GM12878 (cell line): Measurements from ENCODE around the gene TBC1D3I. TPM values are rescaled to one million over a fixed set of nuclear protein-coding genes. Genes with fewer than 3 reads are reported as not detected.
"Not testable (repeated sequence)": the region's sequence is repeated elsewhere in the genome, so short reads cannot be mapped to it uniquely, and the experiment has no call there.

Experiments
- ATAC-seq: fragments of 200-7000 bp; cut with Tn5 transposase; 3 replicates; pipeline ENCODE4 v1.9.1; 2020; ENCODE audit warnings: mild to moderate bottlenecking, moderate library complexity
- BruUV-seq: library from RNA; stranded (reverse); fragments of 400-500 nt; replicated peaks from 2 replicates; lab custom pipeline; 2021; lab: Mats Ljungman, UMichigan
- CTCF ChIA-PET: fragments of 300-600 bp; sonication (Branson Sonifier 250); formaldehyde crosslinking; extraction: SDS; loops from one replicate; lab custom pipeline; 2021; ENCODE audit warnings: inconsistent platforms; lab: Yijun Ruan, JAX
- POLR2A ChIA-PET: fragments of 350-600 bp; formaldehyde crosslinking; extraction: SDS; loops from one replicate; lab custom pipeline; 2021; ENCODE audit warnings: inconsistent platforms; lab: Charles Lee
- RAD21 ChIA-PET: fragments of 300-600 bp; sonication (Branson Sonifier 250); formaldehyde crosslinking; loops from one replicate; lab custom pipeline; 2023; ENCODE audit warnings: antibody characterized with exemption; ENCODE audit not compliant: unreplicated experiment; lab: Charles Lee
- SMC1A ChIA-PET: fragments of 300-600 bp; sonication (Branson Sonifier 250); formaldehyde crosslinking; loops from one replicate; lab custom pipeline; 2023; ENCODE audit not compliant: unreplicated experiment, uncharacterized antibody; lab: Charles Lee
- DNase-seq: peaks from one replicate; pipeline ENCODE4 v3.0.0-alpha.2; 2011; ENCODE audit warnings: low read depth, low spot score
- FAIRE-seq: peaks from 3 replicates; lab custom pipeline; 2011; peaks lifted over from hg19 to GRCh38; lab: Jason Lieb, UNC
- H2AFZ ChIP-seq: 2 replicates; pipeline ENCODE4 v1.6.0; 2011; ENCODE audit warnings: low read depth, low read length, control low read depth; ENCODE audit not compliant: control insufficient read depth
- H3K27ac ChIP-seq: 2 replicates; pipeline ENCODE4 v1.5.1; 2011; ENCODE audit warnings: control low read depth; ENCODE audit not compliant: control insufficient read depth, insufficient read depth
- H3K27me3 ChIP-seq, 2 experiments: replicated peaks in 1 of 2; 2 replicates each; pipeline versions ENCODE4 v1.6.0 to v1.6.1; 2011; ENCODE audit warnings: low read length in 1 of 2; ENCODE audit not compliant: control insufficient read depth in 2 of 2, insufficient read depth in 2 of 2
- H3K36me3 ChIP-seq, 2 experiments: 2 replicates each; pipeline ENCODE4 v1.5.1; 2011; ENCODE audit warnings: low read length in 1 of 2; ENCODE audit not compliant: control insufficient read depth in 2 of 2, insufficient read depth in 2 of 2
- H3K4me1 ChIP-seq: 2 replicates; pipeline ENCODE4 v1.6.1; 2011; ENCODE audit warnings: mild to moderate bottlenecking, low read length, moderate library complexity, mixed read lengths; ENCODE audit not compliant: control insufficient read depth, insufficient read depth
- H3K4me2 ChIP-seq: 2 replicates; pipeline ENCODE4 v1.6.0; 2011; ENCODE audit warnings: control low read depth; ENCODE audit not compliant: control insufficient read depth, insufficient read depth
- H3K4me3 ChIP-seq: fragments of 200-600 bp; sonication (generic); 2 replicates; pipeline ENCODE4 v1.5.1; 2016
- H3K79me2 ChIP-seq: 2 replicates; pipeline ENCODE4 v1.6.0; 2011; ENCODE audit warnings: low read length; ENCODE audit not compliant: control insufficient read depth, insufficient read depth
- H3K9ac ChIP-seq: 2 replicates; pipeline ENCODE4 v1.8.0; 2011; ENCODE audit warnings: low read length, control low read depth, mixed read lengths; ENCODE audit not compliant: control insufficient read depth, insufficient read depth
- H3K9me3 ChIP-seq: replicated peaks from 3 replicates; pipeline ENCODE4 v1.5.1; 2011; ENCODE audit warnings: mild to moderate bottlenecking, low read length; ENCODE audit not compliant: control insufficient read depth, insufficient read depth
- H4K20me1 ChIP-seq: 2 replicates; pipeline ENCODE4 v1.6.0; 2011; ENCODE audit not compliant: control insufficient read depth, insufficient read depth
- DPF2 ChIP-seq: fragments of 450-650 bp; IDR thresholded peaks from 2 replicates; pipeline ENCODE4 v1.6.1; 2017; ENCODE audit warnings: mild to moderate bottlenecking
- FOXM1 ChIP-seq: IDR thresholded peaks from 2 replicates; pipeline ENCODE4 v1.6.1; 2012; ENCODE audit warnings: low read depth, mild to moderate bottlenecking, inconsistent platforms, low read length, moderate library complexity
- POU2F2 ChIP-seq: IDR thresholded peaks from 3 replicates; pipeline ENCODE4 v1.6.1; 2011; ENCODE audit warnings: low read depth, mild to moderate bottlenecking, low read length, borderline replicate concordance
- RB1 ChIP-seq: fragments of 450-650 bp; formaldehyde crosslinking; IDR thresholded peaks from 2 replicates; pipeline ENCODE4 v1.6.1; 2017; ENCODE audit warnings: mild to moderate bottlenecking, borderline replicate concordance
- RFX5 ChIP-seq: IDR thresholded peaks from 2 replicates; pipeline ENCODE4 v1.6.1; 2011; ENCODE audit warnings: low read depth, low read length, improper control_type of control experiment
- WGBS: methylation state at CpG from one replicate; pipeline ENCODE4 v1.1.6; 2016; ENCODE audit warnings: low lambda C conversion rate; ENCODE audit not compliant: insufficient replicate concordance, insufficient coverage; ENCODE audit errors: missing lambda C conversion rate; 5-methylcytosine and 5-hydroxymethylcytosine counted together
- in situ Hi-C: fragments of 300-500 bp; cut with MboI; formaldehyde crosslinking; loops from 9 replicates; pipeline ENCODE4 v1.14.3; 2018; ENCODE audit warnings: mixed read lengths
- intact Hi-C: fragments of 100-400 bp; cut with micrococcal nuclease; formaldehyde crosslinking; loops from one replicate; pipeline ENCODE4 v1.14.2; 2022; ENCODE audit not compliant: unreplicated experiment
- polyA plus RNA-seq, 11 experiments: library from polyadenylated mRNA; depleted of rRNA in 4 of 11; unstranded in 6 of 11; stranded (reverse) in 5 of 11; fragments of >200 nt; fragmentation: Nextera tagmentation in 4 of 11; fragmentation: Illumina TruSeq in 1 of 11; extraction: Ambion mirVana in 4 of 11; extraction: Trizol in 1 of 11; gene quantifications; 1 replicate in 1 of 11; 2 replicates in 10 of 11; pipeline versions ENCODE4 v1.2.1 to v1.2.3, GENCODE V29; 2011 to 2016; ENCODE audit warnings: inconsistent platforms in 2 of 11, missing spikeins in 2 of 11, low read depth in 1 of 11
- total RNA-seq, 4 experiments: library from RNA; depleted of rRNA in 3 of 4; stranded (reverse); fragments of >200 nt in 3 of 4; fragmentation: Illumina TruSeq in 1 of 4; extraction: Trizol in 1 of 4; gene quantifications; 2 replicates each; pipeline versions ENCODE4 v1.2.1 to v1.2.3, GENCODE V29; 2013 to 2021
- TF ChIP-seq, protein P1 (sequence below): fragments of 450-650 bp; IDR thresholded peaks from 2 replicates; pipeline ENCODE4 v1.6.1; 2018; ENCODE audit warnings: borderline replicate concordance, mild to moderate bottlenecking; ENCODE audit not compliant: partially characterized antibody

Gene TBC1D3I
- total and polyA plus RNA-seq, 10 of the 15 experiments (the other 5 are each of a cell fraction or from before 2014, with no cell fraction given): 0.06 to 0.41 TPM; not detected in 8

DNA sequence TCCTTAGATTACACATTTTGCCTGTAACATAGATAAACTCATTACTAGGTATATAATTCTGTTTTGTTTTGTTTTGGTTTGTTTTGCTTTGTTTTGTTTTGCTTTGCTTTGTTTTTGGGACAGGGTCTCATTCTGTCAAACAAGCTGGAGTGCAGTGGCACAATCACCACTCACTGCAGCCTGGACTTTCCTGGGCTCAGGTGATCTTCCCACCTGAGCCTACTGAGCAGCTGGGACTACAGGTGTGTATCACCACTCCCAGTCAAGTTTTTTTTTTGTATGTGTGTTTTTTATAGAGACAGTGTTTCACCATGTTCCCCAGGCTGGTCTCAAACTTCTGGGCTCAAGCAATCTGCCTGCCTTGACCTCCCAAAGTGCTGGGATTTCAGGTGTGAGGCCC lies 54.8 kb downstream of the TBC1D3I start:
- no peak overlapping the region for H3K27ac ChIP-seq
- no peaks in the 10 kb centered on the region for H3K9me3 ChIP-seq
- POLR2A ChIA-PET: no interaction called here
- TF ChIP-seq POU2F2 (no peak), FOXM1 (no peak), DPF2 (no peak), RFX5 (no peak), RB1 (no peak)
- TF ChIP-seq, protein P1, sequence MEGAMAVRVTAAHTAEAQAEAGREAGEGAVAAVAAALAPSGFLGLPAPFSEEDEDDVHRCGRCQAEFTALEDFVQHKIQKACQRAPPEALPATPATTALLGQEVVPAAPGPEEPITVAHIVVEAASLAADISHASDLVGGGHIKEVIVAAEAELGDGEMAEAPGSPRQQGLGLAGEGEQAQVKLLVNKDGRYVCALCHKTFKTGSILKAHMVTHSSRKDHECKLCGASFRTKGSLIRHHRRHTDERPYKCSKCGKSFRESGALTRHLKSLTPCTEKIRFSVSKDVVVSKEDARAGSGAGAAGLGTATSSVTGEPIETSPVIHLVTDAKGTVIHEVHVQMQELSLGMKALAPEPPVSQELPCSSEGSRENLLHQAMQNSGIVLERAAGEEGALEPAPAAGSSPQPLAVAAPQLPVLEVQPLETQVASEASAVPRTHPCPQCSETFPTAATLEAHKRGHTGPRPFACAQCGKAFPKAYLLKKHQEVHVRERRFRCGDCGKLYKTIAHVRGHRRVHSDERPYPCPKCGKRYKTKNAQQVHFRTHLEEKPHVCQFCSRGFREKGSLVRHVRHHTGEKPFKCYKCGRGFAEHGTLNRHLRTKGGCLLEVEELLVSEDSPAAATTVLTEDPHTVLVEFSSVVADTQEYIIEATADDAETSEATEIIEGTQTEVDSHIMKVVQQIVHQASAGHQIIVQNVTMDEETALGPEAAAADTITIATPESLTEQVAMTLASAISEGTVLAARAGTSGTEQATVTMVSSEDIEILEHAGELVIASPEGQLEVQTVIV: no peak
- TF ChIP-seq, all 136 proteins: peak for 0
- H3K36me3 ChIP-seq: no peaks in the 10 kb centered on the region
- in situ Hi-C loops: no loop called here
- ChIA-PET SMC1A (interaction anchor here (1.4 to 1.7 kb wide), 2 partner anchors 11 to 17 kb away, joined by 5 to 7 read pairs; no protein-coding TSS in a partner anchor), CTCF (interaction anchor here (1.2 kb wide), 1 partner anchor 11 kb away, joined by 3 read pairs; no protein-coding TSS in a partner anchor), RAD21 (interaction anchor here (0.9 to 2.4 kb wide), 4 partner anchors 13 to 119 kb away, joined by 3 to 6 read pairs (median 3); partner anchors contain the start of genes CCL3, CCL3L1 and CCL3L3)
- intact Hi-C loops: no loop called here
- no peak overlapping the region for H3K9ac ChIP-seq
- no peaks in the 10 kb centered on the region for H3K27me3 ChIP-seq
- H3K4me1 ChIP-seq: peaks cover 16% of the 10 kb centered on the region
- no peaks in the 10 kb centered on the region for H4K20me1 ChIP-seq
- ATAC-seq (no peak), DNase-seq (no peak), FAIRE-seq (no peak)
- H3K79me2 ChIP-seq: no peaks in the 10 kb centered on the region
- H2AFZ ChIP-seq: no peak overlapping the region
- no peak overlapping the region for H3K4me2 ChIP-seq
- no TSS peak for BruUV-seq
- no peak overlapping the region for H3K4me3 ChIP-seq

DNA sequence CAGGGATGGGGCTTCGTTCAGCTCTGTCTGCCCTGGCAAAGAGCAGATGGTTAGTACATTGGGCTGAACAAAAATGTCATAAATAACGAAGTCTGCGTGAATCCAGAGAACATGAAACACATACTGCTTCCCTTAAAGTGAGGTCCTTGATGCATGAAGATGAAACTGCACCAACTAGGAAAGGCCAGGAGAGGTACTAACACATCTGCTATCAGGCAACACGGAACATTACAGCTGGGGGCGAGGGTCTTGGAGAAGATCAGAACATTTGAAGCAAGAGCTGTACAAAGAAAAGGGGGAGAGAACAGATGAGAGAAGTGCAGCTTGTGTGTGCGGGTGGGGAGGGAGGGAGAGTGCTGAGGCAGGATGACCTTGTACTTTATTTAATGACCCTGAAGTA lies 57.0 kb downstream of the TBC1D3I start:
- H3K27me3 ChIP-seq, CTCF ChIA-PET, FAIRE-seq, H3K79me2 ChIP-seq, H2AFZ ChIP-seq, DNase-seq, ATAC-seq, H3K4me2 ChIP-seq, H3K9ac ChIP-seq, intact Hi-C loops, SMC1A ChIA-PET, BruUV-seq, POLR2A ChIA-PET, H4K20me1 ChIP-seq, H3K4me3 ChIP-seq, H3K27ac ChIP-seq, in situ Hi-C loops, H3K9me3 ChIP-seq, RAD21 ChIA-PET, H3K36me3 ChIP-seq: not testable (repeated sequence)
- 3% methylated on average over 5 of the region's 6 CpGs for WGBS
- peaks cover 24% of the 10 kb centered on the region for H3K4me1 ChIP-seq
